Measurements from ENCODE around the gene TXNDC17.

GRCh38 chr17:6661464-6661848, 20.6 kb downstream of the TXNDC17 start:
- TF ChIP-seq CTCF (IDR thresholded peaks at IDR 0.05) (no peak), POLR2A (IDR thresholded peaks at IDR 0.05; ENCODE audit: low read depth) (no peak), EP300 (IDR thresholded peaks at IDR 0.05) (no peak), POLR2AphosphoS5 (IDR thresholded peaks at IDR 0.05) (no peak)
